Omental fat pad (tissue), 4 donors: ENCODE data around the gene BLACAT1. TPM values are rescaled to one million over a fixed set of nuclear protein-coding genes. Genes with fewer than 3 reads are reported as not detected.

Experiments used
- ATAC-seq: fragments of 150-250 bp; one replicate; pipeline ENCODE4 v1.9.1; 2016; ENCODE audit warnings: mild to moderate bottlenecking, moderate library complexity; ENCODE audit not compliant: low FRiP score
- DNase-seq: peaks from one replicate; pipeline ENCODE4 v3.0.0-alpha.2; 2019; ENCODE audit warnings: low spot score
- CTCF ChIP-seq, 3 donors: fragments of 450-650 bp; IDR thresholded peaks; one replicate each; pipeline ENCODE4 v1.5.1; 2016 to 2017; ENCODE audit warnings: antibody characterized with exemption in 3 of 3, mild to moderate bottlenecking in 3 of 3, moderate library complexity in 2 of 3
- total RNA-seq, 4 donors: library from RNA; depleted of rRNA; stranded (reverse); fragments of >200 nt; gene quantifications; one replicate each; pipeline ENCODE4 v1.1.0, GENCODE V29; 2016

The BLACAT1 gene
- total RNA-seq, 4 donors from 2014 or later = 0.36 to 0.65 TPM; not detected in 2

DNA sequence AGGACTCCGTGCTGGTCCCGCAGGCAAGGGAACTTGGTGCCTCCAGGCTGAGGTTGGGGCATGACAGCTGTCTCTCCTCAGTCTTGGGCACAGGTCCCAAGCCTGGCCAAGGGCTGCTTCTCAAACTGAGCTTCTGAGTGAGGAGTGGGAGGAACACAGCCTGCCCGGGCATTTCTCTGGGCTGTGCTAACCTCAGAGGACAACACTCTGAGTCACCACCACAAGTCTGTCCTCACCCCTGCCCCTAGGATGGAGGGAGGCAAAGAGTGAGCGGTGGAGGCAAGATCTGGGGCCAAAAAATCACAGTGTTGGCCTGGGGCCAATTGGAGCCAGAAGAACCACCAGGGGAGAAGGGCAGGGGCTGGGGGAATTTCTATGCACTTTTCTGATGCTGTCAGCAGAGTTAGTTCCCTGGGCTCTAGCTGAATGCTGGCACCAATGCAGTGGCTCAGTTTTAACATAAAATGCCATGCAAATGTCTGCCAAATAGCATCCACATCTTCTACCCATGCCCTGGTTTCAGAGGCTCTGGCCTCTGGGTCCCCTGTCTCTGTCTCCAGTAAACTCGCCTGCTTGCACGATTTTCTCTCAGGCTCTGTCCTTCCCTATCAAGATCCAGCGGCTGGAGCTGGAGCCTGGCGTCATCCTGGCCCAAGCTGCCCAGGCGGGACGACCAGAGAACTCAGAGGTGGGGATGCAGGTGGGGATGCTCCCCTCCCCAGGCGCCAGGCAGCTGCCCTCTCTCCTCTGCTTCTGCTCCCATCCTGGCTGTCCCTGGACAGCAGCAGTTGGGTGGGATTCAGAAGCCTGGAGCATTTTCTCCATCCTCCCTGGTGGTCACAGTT is 37.6 kb upstream of the BLACAT1 start:
- no peak for TF ChIP-seq CTCF (IDR thresholded peaks at IDR 0.05)
- DNase-seq (no peak), ATAC-seq (peak; percentile 86)

- DNase-seq = no peak
- ATAC-seq = peak; percentile 17
- no peak for TF ChIP-seq CTCF (IDR thresholded peaks at IDR 0.05)
Observed at GRCh38 chr1:205492774-205493173, 36.9 kb upstream of the BLACAT1 start.

- no peak for TF ChIP-seq CTCF (IDR thresholded peaks at IDR 0.05)
- no peak for ATAC-seq
Observed at GRCh38 chr1:205492201-205492667, 36.4 kb upstream of the BLACAT1 start.

GRCh38 chr1:205491794-205492193 is 35.9 kb upstream of the BLACAT1 start:
- ATAC-seq = no peak
- DNase-seq = no peak
- no peak for TF ChIP-seq CTCF (IDR thresholded peaks at IDR 0.05)

More at GRCh38 chr1:205492201-205492667, 36.4 kb upstream of the BLACAT1 start:
- no peak for DNase-seq

GRCh38 chr1:205488074-205488723 is 32.4 kb upstream of the BLACAT1 start:
- ATAC-seq (peak; percentile 24), DNase-seq (no peak)
- peak in 2 of 3 donors; percentile 1 to 33 for TF ChIP-seq CTCF (IDR thresholded peaks at IDR 0.05)

DNA sequence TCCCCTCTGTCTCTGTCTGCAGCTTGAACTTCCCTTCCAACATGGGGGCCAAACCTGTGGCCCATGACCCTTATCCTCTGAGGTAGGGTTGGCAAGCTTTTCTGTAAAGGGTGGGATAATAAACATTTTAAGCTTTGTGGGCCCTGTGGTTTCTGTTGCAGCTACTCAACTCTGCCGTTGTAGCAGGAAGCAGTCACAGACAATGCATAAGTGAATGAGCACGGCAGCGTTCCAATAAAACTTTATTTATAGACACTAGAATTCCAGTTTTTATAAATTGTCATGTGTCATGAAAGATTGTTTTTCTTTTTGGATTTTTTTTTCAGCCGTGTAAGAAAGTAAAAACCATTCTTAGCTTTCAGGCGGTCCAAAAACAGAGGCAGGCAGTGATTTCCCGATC is 30.4 kb upstream of the BLACAT1 start:
- no peak for ATAC-seq
- DNase-seq = no peak
- no peak for TF ChIP-seq CTCF (IDR thresholded peaks at IDR 0.05)
